T47D (cell line): ENCODE data around the gene PECR.

Source experiments
- DNase-seq, 2 experiments: peaks; one replicate each; pipeline versions ENCODE4 v3.0.0 to v3.0.0-alpha.2; 2011 to 2012; ENCODE audit warnings: low read depth in 1 of 2, low spot score in 1 of 2
- JUND ChIP-seq: IDR thresholded peaks from 2 replicates; pipeline ENCODE4 v1.6.1; 2012; ENCODE audit warnings: low read depth
- in situ Hi-C: cut with HindIII; loops from 2 replicates; pipeline ENCODE4 v1.10.0; 2016; ENCODE audit warnings: low sequenced_read_pairs, low pct_unique_long_range_greater_than_20kb

PECR gene

GRCh38 chr2:216081487-216082116, at the start of gene PECR, which contains the start of gene TMEM169:
Gene PECR (minus strand): TSS chr2:216081809. CDS start chr2:216081741, 68 bp downstream.
Gene TMEM169 (plus strand): TSS chr2:216081919. CDS start chr2:216095964, 14,045 bp downstream.
- in situ Hi-C loops: no loop called here
- TF ChIP-seq JUND: no peak
- DNase-seq: peak; percentile 77 to 80

- no peak for DNase-seq
- TF ChIP-seq JUND: no peak
- in situ Hi-C loops: no loop called here
These were observed 48.9 kb upstream of the PECR start for GRCh38 chr2:216130346-216130971.

- no peak for TF ChIP-seq JUND
- in situ Hi-C loops: no loop called here
- no peak for DNase-seq
These were observed 45.3 kb upstream of the PECR start for GRCh38 chr2:216126943-216127342.

DNA sequence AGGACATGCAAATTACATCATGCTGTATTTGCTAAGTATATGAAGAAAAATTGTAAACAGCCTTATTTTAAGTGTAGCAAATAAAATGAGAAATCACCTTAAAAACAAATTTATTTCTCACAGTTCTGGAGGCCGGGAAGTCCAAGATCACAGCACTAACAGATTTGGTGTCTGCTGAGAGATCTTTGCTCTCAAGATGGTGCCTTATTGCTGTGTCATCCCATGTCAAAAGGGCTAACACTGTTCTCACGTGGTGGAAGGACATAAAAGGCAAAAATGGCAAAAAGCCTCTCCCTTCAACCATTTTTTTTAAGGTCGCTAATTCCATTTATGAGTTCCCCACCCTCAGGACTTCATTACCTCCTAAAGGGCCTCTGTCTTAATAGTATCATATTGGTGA, 39.6 kb upstream of the PECR start:
- no peak for TF ChIP-seq JUND
- in situ Hi-C loops: no loop called here
- DNase-seq: no peak

DNA sequence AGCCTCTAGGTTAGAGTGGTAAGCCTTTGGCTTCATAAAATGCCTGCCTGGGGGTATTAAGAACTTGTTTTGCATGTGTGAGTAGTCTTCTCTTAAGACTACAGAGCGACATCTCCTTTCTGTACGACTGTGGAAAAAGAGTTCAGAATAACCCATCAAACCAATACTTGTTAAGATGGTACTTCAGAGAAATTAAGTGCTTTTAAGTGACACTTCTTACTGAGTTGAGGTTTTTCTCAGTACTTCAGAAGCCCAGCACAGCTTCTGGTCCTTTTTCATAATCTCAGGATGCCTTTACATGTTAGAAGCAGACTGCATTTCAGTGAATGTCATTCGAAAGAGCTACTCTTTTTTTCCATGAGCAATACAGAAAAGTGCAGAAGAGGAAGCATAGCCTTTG, 38.4 kb upstream of the PECR start:
- peak in 1 of 2 experiments; percentile 21 for DNase-seq
- in situ Hi-C loops: no loop called here
- TF ChIP-seq JUND: no peak

DNA sequence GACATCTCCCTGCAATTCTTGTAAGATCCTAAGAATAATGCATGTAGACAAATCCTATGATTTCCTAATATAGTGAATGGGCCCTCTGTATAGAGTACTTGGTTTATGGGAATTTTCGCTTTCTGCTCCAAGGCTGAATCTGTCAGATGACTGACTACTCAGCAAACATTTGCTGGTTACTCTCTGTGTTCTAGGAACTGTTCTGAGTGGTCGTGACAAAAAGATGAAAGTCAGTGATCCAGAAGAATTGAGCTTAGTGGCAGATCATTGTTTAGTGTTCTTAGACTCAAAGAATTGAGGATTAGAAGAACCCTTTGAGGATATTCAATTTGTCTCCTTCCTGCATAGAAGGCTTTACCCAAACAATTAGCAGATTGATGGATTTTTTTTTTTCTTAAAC, 37.5 kb upstream of the PECR start:
- no peak for TF ChIP-seq JUND
- DNase-seq: no peak
- in situ Hi-C loops: no loop called here

- in situ Hi-C loops: no loop called here
- no peak for TF ChIP-seq JUND
- DNase-seq: no peak
These were observed 36.9 kb upstream of the PECR start for GRCh38 chr2:216118474-216118873.

GRCh38 chr2:216117561-216118340, 36.1 kb upstream of the PECR start:
- DNase-seq: no peak
- no peak for TF ChIP-seq JUND
- in situ Hi-C loops: no loop called here

- in situ Hi-C loops: no loop called here
- no peak for TF ChIP-seq JUND
- DNase-seq: no peak
These were observed 34.8 kb upstream of the PECR start for GRCh38 chr2:216116418-216116817.

DNA sequence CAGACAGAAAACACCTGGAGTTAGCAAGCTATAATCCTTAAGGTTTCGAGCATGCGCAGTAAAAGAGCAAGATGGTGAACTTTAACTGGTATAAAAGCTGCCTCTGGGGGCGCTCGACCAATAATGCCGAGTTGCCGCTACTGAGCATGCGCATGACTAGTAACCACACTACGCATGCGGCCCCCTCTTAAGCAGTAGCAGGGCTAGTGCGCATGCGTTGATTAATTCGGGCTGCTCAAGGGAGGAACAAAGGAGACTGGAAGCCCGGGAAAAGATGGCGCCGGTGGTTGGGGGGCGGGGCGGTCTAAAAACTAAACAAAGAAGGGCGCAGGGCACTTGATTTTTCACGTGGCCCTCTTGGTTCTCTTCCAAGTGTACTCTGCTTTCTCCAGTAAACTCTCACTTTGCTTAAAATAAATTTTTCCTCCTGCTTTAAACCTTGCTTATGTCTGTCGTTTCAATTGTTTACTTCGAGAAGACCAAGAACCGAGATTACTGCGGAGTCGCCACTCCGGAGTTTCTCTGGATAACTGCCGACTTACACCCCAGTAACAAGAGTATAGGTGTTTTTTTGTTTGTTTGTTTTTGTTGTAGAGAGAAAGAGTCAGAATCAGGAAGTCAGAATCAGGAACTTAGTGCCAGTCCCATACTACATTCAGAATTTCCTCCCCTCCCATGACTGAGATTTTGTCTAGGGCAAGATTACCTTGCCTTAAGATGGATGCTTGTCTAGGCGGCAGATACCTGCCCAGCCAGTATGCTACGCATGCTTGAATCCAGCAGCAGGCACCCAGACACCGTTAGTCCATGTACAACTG, 33.3 kb upstream of the PECR start:
- in situ Hi-C loops: no loop called here
- peak; percentile 55 to 98 for DNase-seq
- no peak for TF ChIP-seq JUND

DNA sequence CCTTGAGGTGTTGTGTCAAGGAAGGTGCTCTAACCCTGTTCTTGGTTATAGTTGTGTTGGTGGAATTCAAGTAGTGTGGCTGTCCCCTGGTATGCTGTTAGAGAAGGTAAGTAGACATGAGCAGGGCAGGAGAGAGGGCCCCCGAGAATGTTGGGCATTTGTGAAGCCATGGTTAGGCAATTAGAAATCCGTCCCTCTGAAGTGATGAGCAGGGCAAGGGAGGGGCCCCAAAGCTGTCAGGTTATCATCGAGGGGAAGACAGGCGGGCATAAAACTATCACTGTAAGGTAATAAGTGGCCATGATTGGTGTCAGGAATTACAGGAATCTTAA, 32.7 kb upstream of the PECR start:
- in situ Hi-C loops: no loop called here
- DNase-seq: no peak
- TF ChIP-seq JUND: no peak

DNA sequence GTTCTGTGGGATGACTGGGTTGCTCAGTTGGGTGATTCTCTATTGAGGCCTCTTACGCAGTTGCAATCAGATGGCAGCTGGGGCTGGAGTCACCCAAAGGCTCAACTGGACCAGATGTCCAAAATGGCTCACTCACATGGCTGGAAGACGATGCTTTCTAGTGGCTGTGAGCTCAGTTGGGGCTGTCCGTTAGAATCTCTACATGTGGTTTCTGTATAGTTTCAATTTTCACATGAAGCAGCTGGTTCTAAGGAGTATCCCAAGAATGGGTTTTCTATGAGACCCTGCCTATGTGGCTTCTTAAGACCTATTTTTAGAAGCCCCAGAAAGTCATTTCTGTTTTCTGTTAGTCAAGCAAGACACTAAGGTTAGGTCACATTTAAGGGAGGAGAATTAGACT, 32.0 kb upstream of the PECR start:
- in situ Hi-C loops: no loop called here
- TF ChIP-seq JUND: no peak
- DNase-seq: no peak
